Fibroblast of pulmonary artery (primary cell): ENCODE measurements around the gene PRICKLE4.

ENCODE experiments used
- DNase-seq: peaks from one replicate; pipeline ENCODE4 v3.0.0-alpha.2; 2010; ENCODE audit warnings: low read depth
- H3K4me3 ChIP-seq: replicated peaks from 2 replicates; pipeline ENCODE4 v1.5.1; 2011; ENCODE audit warnings: low read depth, mild to moderate bottlenecking, control low read depth, low read length, moderate library complexity
- CTCF ChIP-seq: IDR thresholded peaks from 2 replicates; pipeline ENCODE4 v1.5.1; 2011; ENCODE audit warnings: mild to moderate bottlenecking, control low read depth, low read length, inconsistent platforms; ENCODE audit errors: missing control alignments

Gene PRICKLE4

GRCh38 chr6:41780551-41781365, at the start of gene PRICKLE4:
TSS of gene PRICKLE4 (plus strand) at chr6:41780782. CDS start at chr6:41783474, 2,692 bp downstream.
- DNase-seq: peak; percentile 47
- peak within 1 kb of the TSS; percentile 72 for H3K4me3 ChIP-seq
- TF ChIP-seq CTCF: no peak

GRCh38 chr6:41731561-41732086, 49.0 kb upstream of the PRICKLE4 start:
- no peak for TF ChIP-seq CTCF
- no peak overlapping the region for H3K4me3 ChIP-seq
- DNase-seq: no peak

- no peak overlapping the region for H3K4me3 ChIP-seq
- DNase-seq: no peak
- no peak for TF ChIP-seq CTCF
Observed at GRCh38 chr6:41732149-41732548, 48.4 kb upstream of the PRICKLE4 start.

GRCh38 chr6:41732591-41733359, 47.8 kb upstream of the PRICKLE4 start:
- no peak for DNase-seq
- no peak for TF ChIP-seq CTCF
- H3K4me3 ChIP-seq: peak overlapping the region; percentile 66

GRCh38 chr6:41733360-41733706, 47.2 kb upstream of the PRICKLE4 start:
- H3K4me3 ChIP-seq: peak overlapping the region; percentile 66
- no peak for TF ChIP-seq CTCF
- no peak for DNase-seq

GRCh38 chr6:41733707-41734665, 46.6 kb upstream of the PRICKLE4 start:
- H3K4me3 ChIP-seq: peak overlapping the region; percentile 66
- no peak for TF ChIP-seq CTCF
- DNase-seq: peak; percentile 61
